ENCODE data around the gene EIF2D.

DNA sequence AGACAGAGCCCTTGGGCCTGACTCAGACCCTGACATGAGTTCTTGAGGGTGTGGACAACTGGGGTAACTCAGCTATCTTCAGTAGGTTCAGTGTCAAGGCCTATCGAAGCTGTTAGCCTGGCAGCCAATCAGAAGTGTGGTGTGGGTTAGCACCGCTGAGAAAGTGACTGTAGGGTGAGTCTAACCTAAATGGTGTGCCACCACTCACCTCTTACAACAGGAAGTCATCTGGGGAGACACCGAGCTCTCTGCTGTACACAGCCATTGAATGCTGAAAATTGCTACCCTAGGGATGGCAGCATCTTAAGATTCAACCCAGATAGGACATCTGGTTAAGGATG, 60.3 kb downstream of the EIF2D start:
- TF ChIP-seq, protein P1, sequence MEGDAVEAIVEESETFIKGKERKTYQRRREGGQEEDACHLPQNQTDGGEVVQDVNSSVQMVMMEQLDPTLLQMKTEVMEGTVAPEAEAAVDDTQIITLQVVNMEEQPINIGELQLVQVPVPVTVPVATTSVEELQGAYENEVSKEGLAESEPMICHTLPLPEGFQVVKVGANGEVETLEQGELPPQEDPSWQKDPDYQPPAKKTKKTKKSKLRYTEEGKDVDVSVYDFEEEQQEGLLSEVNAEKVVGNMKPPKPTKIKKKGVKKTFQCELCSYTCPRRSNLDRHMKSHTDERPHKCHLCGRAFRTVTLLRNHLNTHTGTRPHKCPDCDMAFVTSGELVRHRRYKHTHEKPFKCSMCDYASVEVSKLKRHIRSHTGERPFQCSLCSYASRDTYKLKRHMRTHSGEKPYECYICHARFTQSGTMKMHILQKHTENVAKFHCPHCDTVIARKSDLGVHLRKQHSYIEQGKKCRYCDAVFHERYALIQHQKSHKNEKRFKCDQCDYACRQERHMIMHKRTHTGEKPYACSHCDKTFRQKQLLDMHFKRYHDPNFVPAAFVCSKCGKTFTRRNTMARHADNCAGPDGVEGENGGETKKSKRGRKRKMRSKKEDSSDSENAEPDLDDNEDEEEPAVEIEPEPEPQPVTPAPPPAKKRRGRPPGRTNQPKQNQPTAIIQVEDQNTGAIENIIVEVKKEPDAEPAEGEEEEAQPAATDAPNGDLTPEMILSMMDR (conservative IDR thresholded peaks at IDR 0.05; ENCODE audit: low read depth, low read length) = no peak
- no peak for TF ChIP-seq EZH2 (IDR thresholded peaks at IDR 0.05; ENCODE audit: low read length, unreplicated experiment)
- no peak for TF ChIP-seq EZH2phosphoT487 (IDR thresholded peaks at IDR 0.05; ENCODE audit: borderline replicate concordance, low read length)

Measured in PC-3 (cell line).